Hematopoietic multipotent progenitor cell (in vitro differentiated cells): ENCODE measurements around the gene IL20. TPM values are rescaled to one million over a fixed set of nuclear protein-coding genes. Genes with fewer than 3 reads are reported as not detected.

Source experiments
- DNase-seq, 3 donors: peaks; one replicate each; pipeline ENCODE4 v3.0.0-alpha.2; 2011 to 2015; ENCODE audit warnings: low read depth in 2 of 3, low spot score in 2 of 3
- total RNA-seq: library from RNA; depleted of rRNA; stranded (reverse); fragments of >200 nt; gene quantifications from one replicate; pipeline ENCODE4 v1.2.3, GENCODE V29; 2012

The IL20 gene
- total RNA-seq, 1 donor, result not detected

DNA sequence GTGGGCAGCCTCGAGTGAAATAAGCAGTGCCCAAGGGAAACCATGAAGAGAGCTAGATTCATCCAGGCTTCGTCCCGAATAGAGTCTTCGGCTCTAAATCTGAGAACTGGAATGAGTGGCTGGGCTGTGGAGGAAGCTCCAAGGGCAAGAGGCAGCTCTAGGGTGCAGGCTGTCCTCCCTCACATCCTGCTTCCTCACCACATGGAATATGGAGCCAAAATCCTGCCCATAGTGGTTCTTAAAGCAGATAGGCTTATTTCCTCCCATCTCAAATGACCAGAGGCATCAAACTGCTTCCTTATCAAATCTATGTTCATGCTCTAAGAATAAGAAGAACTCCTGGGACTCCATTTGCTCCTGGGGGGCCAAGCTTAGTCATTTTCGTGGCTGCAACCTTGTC lies 34.3 kb downstream of the IL20 start:
- DNase-seq, result no peak

- DNase-seq, result no peak
These were observed 34.7 kb downstream of the IL20 start for GRCh38 chr1:206900149-206900548.

GRCh38 chr1:206901944-206902343 lies 36.5 kb downstream of the IL20 start:
- DNase-seq, result no peak

GRCh38 chr1:206902702-206903101 lies 37.3 kb downstream of the IL20 start:
- no peak for DNase-seq

DNA sequence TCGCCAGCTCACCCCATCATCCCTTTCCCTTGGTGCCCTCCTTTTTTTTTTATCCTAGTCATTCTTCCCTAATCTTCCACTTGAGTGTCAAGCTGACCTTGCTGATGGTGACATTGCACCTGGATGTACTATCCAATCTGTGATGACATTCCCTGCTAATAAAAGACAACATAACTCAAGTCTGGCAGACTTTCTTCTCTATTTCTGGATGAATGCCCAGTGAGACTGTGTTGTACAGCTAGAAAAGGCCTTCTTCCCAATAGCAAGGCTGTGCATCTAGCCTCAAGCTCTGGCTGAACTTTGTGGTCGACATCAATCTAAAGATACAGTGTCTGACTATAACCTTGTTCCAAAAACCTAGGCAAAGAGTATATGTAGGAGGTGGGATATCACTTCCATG lies 38.3 kb downstream of the IL20 start:
- DNase-seq, result no peak

DNA sequence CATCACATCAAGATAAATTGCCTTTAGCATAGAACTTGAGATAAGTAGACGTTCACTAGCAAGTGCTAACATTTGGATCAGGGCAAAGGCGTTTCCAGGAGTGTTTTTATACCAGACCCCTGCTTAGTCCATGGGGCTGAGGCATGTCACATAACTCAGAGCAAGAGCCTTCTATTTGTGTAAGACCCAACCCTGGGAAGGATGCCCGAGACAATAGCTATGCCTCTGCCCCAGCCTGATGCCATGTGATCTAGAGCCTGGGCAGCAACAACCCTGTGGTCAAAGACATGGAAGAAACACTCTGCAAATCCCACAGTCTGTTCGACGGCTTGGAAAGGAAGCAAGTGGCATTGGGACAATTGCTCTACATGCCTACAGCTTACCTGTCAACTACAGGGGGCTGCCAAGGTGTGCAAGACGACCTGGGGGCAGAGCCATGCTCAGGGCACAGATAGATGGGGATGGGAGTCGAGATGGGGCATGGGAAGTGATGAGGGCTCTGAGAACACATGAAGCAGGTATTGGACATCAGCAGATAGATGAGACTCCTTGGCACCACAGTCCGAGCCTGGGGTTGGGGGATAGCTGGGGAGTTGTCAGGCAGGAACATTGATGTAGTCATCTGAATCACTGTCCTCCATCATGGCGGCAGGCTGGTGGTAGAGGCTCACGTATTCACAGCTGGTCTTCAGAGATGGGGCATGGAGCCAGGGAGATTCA lies 39.2 kb downstream of the IL20 start:
- DNase-seq, result no peak

DNA sequence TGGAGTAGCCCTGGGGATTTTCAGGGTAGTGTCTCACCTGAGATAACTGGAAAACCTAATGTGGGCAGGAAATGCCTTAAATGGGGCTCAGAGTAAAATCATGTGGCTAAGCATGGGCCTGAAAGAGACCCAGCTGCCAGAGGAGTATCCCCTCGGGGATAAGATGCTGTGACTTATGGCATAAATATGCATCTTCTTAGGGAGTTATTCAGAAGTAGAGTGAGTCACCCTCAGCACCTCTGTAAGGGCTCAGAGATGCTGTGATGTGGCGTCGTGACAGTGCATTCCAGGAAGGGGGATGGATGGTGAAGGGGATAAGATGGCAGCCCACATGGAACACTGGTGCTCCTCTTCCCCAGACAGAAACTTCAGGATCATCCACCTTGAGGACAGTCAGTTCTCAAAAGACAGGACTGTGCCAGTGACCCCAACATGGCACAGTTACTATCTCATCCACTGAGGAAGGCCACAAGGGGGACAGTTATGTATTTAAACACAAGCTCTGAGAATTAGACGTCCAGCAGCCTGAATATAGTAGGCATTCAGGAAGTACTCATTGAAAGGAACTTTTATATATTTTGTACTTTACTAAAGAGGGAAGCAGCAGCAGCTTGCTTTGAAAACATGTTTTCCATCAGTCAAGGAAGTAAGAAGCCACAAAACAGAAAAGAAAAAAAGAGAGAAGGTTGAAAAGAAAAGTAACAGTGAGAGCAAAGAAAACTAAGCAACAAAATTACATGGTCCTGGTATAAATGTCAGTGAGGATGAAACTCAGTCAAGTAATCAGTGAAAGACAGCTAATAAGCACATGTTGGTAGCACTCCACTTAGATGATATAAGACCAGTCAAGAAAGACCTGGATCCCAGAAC lies 40.1 kb downstream of the IL20 start:
- DNase-seq, result no peak

- DNase-seq, result no peak
These were observed 42.0 kb downstream of the IL20 start for GRCh38 chr1:206907304-206907991.

DNA sequence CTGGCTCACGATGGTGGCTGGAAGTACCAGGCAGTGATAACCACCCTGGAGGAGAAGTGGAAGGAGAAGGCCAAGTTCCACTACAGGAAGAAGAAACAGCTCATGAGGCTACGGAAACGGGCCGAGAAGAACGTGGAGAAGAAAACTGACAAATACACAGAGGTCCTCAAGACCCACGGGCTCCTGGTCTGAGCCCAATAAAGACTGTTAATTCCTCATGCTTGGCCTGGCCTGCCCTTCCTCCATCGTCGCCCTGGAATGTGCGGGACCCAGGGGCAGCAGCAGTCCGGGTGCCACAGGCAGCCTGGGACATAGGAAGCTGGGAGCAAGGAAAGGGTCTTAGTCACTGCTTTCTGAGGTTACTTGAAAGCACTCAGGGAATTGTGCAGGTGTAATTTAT lies 42.6 kb downstream of the IL20 start:
- no peak for DNase-seq

- DNase-seq, result peak in 1 of 3 donors; percentile 43
These were observed 43.9 kb downstream of the IL20 start for GRCh38 chr1:206909161-206909882.

- DNase-seq, result no peak
These were observed 44.5 kb downstream of the IL20 start for GRCh38 chr1:206909883-206910318.

DNA sequence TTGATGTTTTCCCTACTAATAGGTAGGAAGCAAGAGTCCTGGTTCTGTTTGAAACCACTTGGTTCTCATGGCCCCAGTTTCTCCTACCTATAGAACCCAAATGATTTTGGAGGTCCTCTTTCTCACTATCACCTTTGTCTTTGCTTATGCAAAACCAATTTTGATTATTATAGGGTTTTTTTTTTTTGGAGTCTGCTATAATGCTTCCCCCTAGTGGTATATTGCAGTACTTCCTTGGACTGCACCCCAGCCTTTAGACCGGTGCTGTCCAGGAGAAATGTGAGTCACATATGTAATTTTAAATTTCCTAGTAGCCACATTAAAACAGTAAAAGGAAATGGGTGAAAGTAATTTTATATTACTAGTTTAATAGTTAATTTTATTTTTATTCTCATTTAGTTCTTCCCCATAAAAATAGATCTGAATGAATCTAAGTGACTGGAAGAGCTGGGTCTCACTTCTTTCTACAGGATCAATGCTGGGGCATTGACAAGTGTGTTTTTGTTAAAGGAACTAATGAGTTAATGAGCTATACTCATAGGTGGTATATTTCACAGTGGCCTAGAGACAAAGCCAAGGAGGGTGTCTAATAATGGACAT lies 45.7 kb downstream of the IL20 start:
- DNase-seq, result peak in 2 of 3 donors; percentile 55 to 65

- peak; percentile 52 to 87 (median 67) for DNase-seq
These were observed 47.1 kb downstream of the IL20 start for GRCh38 chr1:206912445-206913095.

DNA sequence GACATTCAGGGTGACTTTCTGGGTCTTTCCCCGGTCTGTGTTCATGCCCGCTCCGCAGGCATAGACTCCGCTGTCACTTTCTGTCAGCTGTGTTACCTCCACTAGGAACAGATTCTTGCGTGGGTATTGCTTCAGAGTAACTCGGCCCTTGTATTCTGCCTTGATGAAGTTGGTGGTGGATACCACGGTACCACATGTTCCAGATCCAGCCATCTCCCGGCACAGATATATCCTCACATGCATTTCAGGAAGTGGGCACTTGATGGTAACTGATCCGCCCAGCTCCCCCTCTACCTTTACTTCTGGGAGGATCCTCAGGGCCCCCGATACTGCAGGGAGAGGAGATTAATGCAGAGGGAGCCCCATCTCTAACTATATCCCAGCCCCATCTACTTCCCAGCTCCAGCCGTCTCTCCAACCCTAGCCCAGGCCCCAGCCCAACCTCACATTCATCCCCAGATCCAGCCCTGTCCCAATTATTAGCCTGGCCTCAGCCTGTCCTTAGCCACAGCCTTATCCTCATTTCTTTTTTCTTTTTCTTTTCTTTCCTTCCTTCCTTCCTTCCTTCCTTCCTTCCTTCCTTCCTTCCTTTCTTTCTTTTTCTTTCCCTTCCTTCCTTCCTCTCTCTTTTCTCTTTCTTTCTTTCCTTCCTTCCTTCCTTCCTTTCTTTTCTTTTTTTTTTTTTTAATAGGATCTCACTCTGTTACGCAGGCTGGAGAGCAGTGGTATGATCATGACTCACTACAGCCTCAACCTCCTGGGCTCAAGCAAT lies 48.5 kb downstream of the IL20 start:
- DNase-seq, result no peak

- DNase-seq, result no peak
These were observed 49.8 kb downstream of the IL20 start for GRCh38 chr1:206915030-206915735.

GRCh38 chr1:206916000-206916709 lies 50.7 kb downstream of the IL20 start:
- no peak for DNase-seq

- DNase-seq, result no peak
These were observed 52.7 kb downstream of the IL20 start for GRCh38 chr1:206918076-206918475.
